Measurements from ENCODE around the gene SH3TC1. TPM values are rescaled to one million over a fixed set of nuclear protein-coding genes. Genes with fewer than 3 reads are reported as not detected.

Gene SH3TC1
- total and polyA plus RNA-seq, 2 donors from 2014 or later = 43.1 to 127 TPM

GRCh38 chr4:8221476-8221875 lies 22.4 kb downstream of the SH3TC1 start:
- TF ChIP-seq, protein P1, sequence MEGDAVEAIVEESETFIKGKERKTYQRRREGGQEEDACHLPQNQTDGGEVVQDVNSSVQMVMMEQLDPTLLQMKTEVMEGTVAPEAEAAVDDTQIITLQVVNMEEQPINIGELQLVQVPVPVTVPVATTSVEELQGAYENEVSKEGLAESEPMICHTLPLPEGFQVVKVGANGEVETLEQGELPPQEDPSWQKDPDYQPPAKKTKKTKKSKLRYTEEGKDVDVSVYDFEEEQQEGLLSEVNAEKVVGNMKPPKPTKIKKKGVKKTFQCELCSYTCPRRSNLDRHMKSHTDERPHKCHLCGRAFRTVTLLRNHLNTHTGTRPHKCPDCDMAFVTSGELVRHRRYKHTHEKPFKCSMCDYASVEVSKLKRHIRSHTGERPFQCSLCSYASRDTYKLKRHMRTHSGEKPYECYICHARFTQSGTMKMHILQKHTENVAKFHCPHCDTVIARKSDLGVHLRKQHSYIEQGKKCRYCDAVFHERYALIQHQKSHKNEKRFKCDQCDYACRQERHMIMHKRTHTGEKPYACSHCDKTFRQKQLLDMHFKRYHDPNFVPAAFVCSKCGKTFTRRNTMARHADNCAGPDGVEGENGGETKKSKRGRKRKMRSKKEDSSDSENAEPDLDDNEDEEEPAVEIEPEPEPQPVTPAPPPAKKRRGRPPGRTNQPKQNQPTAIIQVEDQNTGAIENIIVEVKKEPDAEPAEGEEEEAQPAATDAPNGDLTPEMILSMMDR (IDR thresholded peaks at IDR 0.05; ENCODE audit: borderline replicate concordance, extremely low read depth, insufficient read depth) = no peak
- intact Hi-C loops (cut with DNase I) = no loop called here

GRCh38 chr4:8221985-8222384 lies 22.9 kb downstream of the SH3TC1 start:
- Histone ChIP-seq H3K4me3 (ENCODE audit: low read length in 3 of 3) (no peak overlapping the region), H3K36me3 (ENCODE audit: control insufficient read depth in 2 of 3, insufficient read depth in 3 of 3, low read length in 3 of 3) (peaks cover 2 to 69% (median 43%) of the 10 kb centered on the region in 3 donors), H3K27ac (ENCODE audit: low read depth in 2 of 2, low read length in 2 of 2) (peak overlapping the region in 1 of 2 donors; percentile 61), H3K9me3 (ENCODE audit: control insufficient read depth in 2 of 3, insufficient read depth in 1 of 3, low read length in 3 of 3) (no peaks in the 10 kb centered on the region), H3K9ac (ENCODE audit: low read length in 3 of 3) (no peak overlapping the region), H3K4me1 (ENCODE audit: control insufficient read depth in 2 of 3, insufficient read depth in 2 of 3, low read depth in 1 of 3, low read length in 3 of 3) (peaks cover 0 to 3% (median 0%) of the 10 kb centered on the region in 3 donors), H3K27me3 (ENCODE audit: control insufficient read depth, insufficient read depth, low read length) (no peaks in the 10 kb centered on the region)
- intact Hi-C loops (cut with DNase I) = no loop called here
- TF ChIP-seq, protein P1 (IDR thresholded peaks at IDR 0.05; ENCODE audit: borderline replicate concordance, extremely low read depth, insufficient read depth) = no peak
- peak in 1 of 5 donors; percentile 3 for DNase-seq
- no peak for FAIRE-seq

More at GRCh38 chr4:8221476-8221875, 22.4 kb downstream of the SH3TC1 start:
- no peaks in the 10 kb centered on the region for H3K27me3 ChIP-seq (ENCODE audit: control insufficient read depth, insufficient read depth, low read length)
- peaks cover 2 to 68% (median 43%) of the 10 kb centered on the region in 3 donors for H3K36me3 ChIP-seq (ENCODE audit: control insufficient read depth in 2 of 3, insufficient read depth in 3 of 3, low read length in 3 of 3)
- no peaks in the 10 kb centered on the region for H3K9me3 ChIP-seq (ENCODE audit: control insufficient read depth in 2 of 3, insufficient read depth in 1 of 3, low read length in 3 of 3)
- no peak for DNase-seq
- no peak overlapping the region for H3K9ac ChIP-seq (ENCODE audit: low read length in 3 of 3)
- H3K27ac ChIP-seq (ENCODE audit: low read depth in 2 of 2, low read length in 2 of 2) = no peak overlapping the region
- no peak for FAIRE-seq
- H3K4me1 ChIP-seq (ENCODE audit: control insufficient read depth in 2 of 3, insufficient read depth in 2 of 3, low read depth in 1 of 3, low read length in 3 of 3) = peaks cover 0 to 3% (median 0%) of the 10 kb centered on the region in 3 donors
- no peak overlapping the region for H3K4me3 ChIP-seq (ENCODE audit: low read length in 3 of 3)

- FAIRE-seq (no peak), DNase-seq (peak in 1 of 5 donors; percentile 51)
- no peak overlapping the region for H3K27ac ChIP-seq (ENCODE audit: low read depth in 2 of 2, low read length in 2 of 2)
- intact Hi-C loops (cut with DNase I) = no loop called here
- H3K4me3 ChIP-seq (ENCODE audit: low read length in 3 of 3) = no peak overlapping the region
- H3K9ac ChIP-seq (ENCODE audit: low read length in 3 of 3) = no peak overlapping the region
- TF ChIP-seq, protein P1 (IDR thresholded peaks at IDR 0.05; ENCODE audit: borderline replicate concordance, extremely low read depth, insufficient read depth) = no peak
- H3K9me3 ChIP-seq (ENCODE audit: control insufficient read depth in 2 of 3, insufficient read depth in 1 of 3, low read length in 3 of 3) = no peaks in the 10 kb centered on the region
- peaks cover 0 to 5% (median 0%) of the 10 kb centered on the region in 3 donors for H3K4me1 ChIP-seq (ENCODE audit: control insufficient read depth in 2 of 3, insufficient read depth in 2 of 3, low read depth in 1 of 3, low read length in 3 of 3)
- H3K27me3 ChIP-seq (ENCODE audit: control insufficient read depth, insufficient read depth, low read length) = no peaks in the 10 kb centered on the region
- peaks cover 2 to 61% (median 39%) of the 10 kb centered on the region in 3 donors for H3K36me3 ChIP-seq (ENCODE audit: control insufficient read depth in 2 of 3, insufficient read depth in 3 of 3, low read length in 3 of 3)
Measured at GRCh38 chr4:8222609-8223388, 23.7 kb downstream of the SH3TC1 start.
